GM12892 (cell line): ENCODE results near the gene TSNAX.

ENCODE experiments used
- POLR2A ChIP-seq: IDR thresholded peaks from 2 replicates; pipeline ENCODE4 v1.6.1; 2011; ENCODE audit warnings: low read depth, low read length, control low read depth
- POLR2AphosphoS5 ChIP-seq: IDR thresholded peaks from 2 replicates; pipeline ENCODE4 v1.6.1; 2011; ENCODE audit warnings: low read depth, low read length, control low read depth
- TAF1 ChIP-seq: IDR thresholded peaks from 2 replicates; pipeline ENCODE4 v1.6.1; 2011; ENCODE audit warnings: low read depth, mild to moderate bottlenecking, control low read depth, low read length, borderline replicate concordance

DNA sequence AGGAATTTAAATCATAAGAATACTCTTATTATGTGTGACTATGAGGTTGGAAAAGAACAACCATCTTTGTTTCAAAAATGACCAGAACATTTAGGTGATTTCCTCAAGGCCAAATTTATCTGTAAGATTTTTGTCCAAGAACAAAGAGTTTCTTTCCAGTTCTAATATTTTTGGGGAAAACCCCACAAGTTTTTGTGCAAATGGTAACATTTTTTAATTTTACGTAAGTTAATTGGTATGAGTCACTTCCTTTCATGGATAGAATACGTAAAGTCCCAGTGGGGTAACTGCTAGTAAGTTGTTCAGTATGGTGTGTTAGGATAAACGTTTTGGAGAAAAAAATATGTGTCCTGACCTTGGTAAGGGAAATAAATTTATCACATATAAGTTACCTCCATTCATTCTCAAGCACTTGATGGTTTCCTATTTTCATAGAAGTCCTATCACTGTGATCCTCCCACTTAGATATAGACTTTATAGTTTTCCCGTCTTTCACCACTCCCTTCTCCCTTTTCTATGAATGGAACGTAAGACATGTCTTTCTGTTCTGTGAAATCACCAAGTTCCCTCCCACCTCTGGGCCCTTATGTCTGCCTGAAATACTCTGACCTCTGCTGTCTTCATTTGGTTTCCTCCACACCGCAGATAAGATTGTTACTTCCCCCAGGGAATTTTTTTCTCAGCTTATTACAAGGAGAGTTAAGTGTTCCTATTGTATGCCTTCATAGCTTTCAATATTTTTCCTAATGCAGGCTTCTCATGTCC lies 34.9 kb upstream of the TSNAX start:
- no peak for TF ChIP-seq POLR2AphosphoS5
- TF ChIP-seq TAF1 = no peak
- TF ChIP-seq POLR2A = no peak
